ENCODE data around the gene UVSSA. TPM values are rescaled to one million over a fixed set of nuclear protein-coding genes. Genes with fewer than 3 reads are reported as not detected.
A peak's percentile ranks its signal among the peaks of the same experiment; 100 is the strongest.
"Not testable (repeated sequence)": the region's sequence is repeated elsewhere in the genome, so short reads cannot be mapped to it uniquely, and the experiment has no call there.

The UVSSA gene
- total RNA-seq, 1 donor from 2014 or later, result 18.6 TPM

DNA sequence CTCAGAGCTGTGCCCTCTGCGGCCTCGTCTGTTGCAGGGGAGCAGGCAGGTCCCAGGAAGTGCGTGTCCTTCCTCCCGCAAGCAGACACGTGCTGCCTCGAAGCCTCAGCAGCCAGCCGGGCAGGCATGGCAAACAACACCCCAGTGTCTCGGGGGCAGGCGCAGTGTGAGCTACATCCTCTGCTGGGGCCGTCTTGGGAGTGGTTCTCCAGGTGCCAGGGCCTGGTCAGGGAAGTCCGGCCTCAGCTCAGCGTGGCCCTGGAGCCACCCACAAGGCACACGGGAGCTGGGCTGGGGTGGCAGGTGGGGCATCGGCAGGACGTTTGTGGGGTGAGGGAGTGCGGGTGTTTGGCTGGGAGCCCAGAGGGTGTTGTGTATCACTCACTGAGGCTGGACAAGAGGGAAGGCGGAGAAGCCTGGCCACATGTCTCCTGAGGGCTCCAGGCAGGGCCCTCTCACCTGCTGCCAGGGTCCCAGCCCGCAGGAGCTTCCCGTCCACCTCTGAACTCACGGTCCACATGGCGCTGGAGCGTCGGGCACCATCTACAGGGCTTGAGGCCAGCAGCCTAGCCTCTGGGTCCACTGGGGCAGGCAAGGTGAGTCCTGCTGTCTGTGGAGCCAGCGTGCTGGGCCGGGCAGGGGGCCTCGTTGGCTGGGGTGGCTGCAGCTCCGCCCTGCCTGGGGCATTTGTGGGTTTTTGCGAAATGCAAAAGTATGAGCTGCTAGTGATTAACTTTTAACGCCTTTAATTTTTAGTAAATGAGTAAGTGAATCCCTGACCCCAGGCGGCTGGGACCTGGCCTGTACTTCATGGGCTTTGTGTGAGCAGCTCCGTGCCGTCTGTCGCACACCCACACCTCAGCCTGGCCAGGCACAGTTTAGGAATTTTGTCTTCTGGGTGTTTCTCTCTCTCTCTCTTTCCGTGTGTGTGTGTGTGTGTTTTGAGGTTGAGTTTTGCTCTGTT, 17.3 kb upstream of the UVSSA start:
- DNase-seq (ENCODE audit: low spot score), result no peak

DNA sequence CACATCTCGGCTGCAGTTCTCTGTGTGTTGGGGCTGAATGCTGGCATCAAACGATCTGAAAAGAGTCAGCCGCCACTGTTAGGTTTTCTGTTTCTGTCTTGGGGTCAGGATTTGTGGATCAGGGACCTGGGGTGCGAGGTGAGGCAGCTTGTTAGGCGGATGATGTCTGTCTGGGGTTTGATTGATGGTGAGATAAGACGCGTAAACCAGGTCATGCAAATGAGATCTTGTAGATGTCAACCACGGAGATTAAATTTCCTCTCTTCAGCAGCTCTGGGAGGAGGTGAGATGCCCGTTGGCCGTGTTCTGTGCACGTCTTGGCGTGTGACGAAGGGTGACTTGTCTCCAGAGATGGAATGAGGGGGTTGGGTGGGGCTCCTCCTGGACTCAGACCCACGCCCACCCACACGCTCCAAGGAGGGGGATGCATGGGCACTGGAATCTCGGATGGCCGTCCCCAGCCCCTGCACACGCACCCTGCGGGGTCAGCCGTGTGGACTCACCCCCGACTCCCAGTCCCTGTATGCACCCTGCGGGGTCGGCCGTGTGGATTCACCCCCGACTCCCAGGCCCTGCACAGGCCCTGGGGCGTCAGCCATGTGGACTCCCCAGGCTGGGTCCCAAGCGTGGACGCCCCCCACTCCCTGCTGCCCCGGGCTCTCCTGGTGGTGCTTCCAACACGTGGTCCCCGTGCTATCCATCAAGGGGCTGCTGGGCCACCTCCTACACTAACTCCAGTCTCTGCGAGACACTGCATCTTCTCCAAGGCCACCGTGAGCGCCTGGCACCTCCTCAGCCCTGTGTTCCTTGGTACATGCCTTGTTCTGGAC, 16.0 kb upstream of the UVSSA start:
- DNase-seq (ENCODE audit: low spot score) (no peak), ATAC-seq (no peak)

More for the DNA sequence above, 17.3 kb upstream of the UVSSA start:
- no peak for ATAC-seq

DNA sequence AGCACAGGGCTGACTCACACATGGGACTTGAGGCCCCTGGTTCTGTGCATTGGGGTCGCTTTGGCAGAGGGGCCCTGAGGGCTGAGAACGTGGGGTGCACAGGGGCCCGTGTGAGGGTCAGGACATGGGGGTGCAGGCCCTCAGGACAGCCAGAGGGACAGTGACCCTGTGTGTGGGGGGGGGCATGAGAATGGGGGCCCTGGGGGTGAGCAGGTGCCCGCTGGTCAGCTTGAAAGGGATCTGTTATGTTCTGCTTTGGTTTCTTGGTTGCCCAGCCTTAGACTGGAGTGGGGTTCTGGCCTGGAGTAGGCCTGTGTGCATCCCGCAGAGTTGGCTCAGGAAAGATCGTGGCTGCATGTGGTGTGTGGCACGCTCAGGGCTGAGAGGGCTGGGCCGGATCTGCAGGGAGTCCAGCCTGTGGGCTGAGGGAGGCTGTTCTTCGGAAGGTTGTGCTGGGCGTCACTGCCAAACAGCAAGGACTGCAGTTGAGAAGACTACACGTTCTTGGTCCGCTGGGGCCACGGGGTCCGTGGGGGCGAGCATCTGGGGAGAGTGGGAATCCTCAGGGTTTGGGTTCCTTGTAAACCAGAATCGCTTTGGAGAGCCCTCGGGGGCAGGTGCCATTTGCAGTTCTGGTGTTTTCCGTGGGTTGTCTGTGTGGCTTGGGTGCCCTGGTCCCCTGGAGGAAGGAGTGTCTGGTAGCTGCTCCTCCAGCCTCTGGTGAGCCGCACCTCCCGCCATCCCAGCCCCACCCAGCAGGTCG, 15.2 kb upstream of the UVSSA start:
- no peak for ATAC-seq

DNA sequence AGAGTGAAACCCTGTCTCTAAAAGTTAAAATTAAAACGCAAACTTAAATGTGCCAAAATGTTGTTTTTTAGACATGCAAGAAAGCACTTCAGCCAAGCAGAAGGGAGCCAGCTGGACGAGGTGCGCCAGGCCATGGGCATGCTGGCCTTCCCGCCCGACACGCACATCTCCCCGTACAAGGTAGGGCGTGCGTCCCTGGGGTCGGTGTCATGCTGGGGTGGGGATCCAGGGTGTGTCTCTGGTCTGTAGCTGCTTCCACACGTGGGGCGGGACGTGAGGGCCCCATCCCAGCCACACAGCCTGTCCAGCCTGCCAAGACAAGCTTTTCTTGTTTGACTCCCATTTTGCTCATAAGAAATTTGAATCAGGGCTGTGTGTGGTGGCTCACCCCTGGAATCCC, 14.3 kb upstream of the UVSSA start:
- no peak for DNase-seq (ENCODE audit: low spot score)
- ATAC-seq, result no peak

More for the DNA sequence above, 15.2 kb upstream of the UVSSA start:
- no peak for DNase-seq (ENCODE audit: low spot score)

DNA sequence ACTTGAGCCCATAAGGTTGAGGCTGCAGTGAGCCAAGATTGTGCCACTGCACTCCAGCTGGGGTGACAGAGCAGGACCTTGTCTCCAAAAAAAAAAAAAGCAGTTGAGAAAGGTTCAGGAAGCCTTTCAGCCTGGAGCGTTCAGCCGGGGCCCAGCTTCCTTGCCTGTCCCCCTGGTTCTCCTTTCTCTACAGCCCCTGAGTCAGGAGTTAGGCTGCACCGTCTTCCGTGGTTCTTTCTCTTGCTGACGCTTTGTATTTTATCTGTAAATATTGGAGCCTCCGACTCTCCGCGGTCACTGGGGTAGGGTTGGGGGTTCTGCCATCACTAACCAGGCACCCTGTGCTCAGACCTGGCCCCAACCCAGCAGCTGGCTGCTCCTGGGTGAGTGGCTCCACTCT, 13.8 kb upstream of the UVSSA start:
- no peak for DNase-seq (ENCODE audit: low spot score)
- ATAC-seq, result peak; percentile 26

DNA sequence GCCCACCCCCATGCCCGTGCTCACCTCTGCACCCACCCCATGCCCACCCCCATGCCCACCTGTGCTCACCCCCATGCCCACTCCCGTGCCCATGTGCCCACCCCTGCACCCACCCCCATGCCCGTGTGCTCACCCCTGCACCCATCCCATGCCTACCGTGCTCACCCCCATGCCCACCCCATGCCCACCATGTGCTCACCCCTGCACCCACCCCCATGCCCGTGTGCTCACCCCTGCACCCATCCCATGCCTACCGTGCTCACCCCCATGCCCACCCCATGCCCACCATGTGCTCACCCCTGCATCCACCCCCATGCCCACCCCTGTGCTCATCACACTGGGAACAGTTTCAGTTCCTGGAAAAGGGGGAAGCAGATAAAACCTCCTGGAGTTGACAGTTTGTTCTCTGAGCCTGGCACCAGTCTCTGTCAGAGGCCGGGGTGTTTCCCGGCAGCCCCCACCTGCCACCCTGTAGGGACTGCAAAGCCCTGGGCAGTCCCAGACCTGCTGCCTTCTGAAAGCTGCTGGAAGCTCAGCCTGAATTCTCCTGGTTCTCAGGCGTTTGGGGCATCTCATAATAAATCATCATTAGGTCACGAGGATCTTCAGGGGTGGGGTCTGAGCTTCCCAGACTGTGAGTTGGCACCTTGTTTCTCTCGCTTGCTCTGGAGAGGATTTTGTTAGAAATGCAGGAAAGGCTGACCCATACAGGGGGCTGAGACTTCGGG, 13.0 kb upstream of the UVSSA start:
- ATAC-seq; DNase-seq (ENCODE audit: low spot score): not testable (repeated sequence)

DNA sequence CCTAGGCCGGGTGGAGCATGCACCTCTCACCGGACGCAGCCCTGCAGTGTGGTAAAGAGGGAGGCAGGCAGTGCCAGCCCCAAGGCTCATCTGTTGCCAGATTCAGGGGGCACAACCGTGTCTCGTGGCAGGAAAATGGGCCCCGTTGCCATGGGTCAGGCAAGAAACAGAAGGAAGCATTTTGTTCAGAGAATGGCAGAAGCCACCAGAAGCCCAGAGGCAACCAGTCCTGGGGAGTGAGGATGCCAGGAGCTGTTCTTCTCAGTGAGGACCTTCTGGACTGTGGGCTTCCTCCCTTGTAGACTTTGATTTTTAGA, 12.5 kb upstream of the UVSSA start:
- DNase-seq (ENCODE audit: low spot score) (no peak), ATAC-seq (no peak)

DNA sequence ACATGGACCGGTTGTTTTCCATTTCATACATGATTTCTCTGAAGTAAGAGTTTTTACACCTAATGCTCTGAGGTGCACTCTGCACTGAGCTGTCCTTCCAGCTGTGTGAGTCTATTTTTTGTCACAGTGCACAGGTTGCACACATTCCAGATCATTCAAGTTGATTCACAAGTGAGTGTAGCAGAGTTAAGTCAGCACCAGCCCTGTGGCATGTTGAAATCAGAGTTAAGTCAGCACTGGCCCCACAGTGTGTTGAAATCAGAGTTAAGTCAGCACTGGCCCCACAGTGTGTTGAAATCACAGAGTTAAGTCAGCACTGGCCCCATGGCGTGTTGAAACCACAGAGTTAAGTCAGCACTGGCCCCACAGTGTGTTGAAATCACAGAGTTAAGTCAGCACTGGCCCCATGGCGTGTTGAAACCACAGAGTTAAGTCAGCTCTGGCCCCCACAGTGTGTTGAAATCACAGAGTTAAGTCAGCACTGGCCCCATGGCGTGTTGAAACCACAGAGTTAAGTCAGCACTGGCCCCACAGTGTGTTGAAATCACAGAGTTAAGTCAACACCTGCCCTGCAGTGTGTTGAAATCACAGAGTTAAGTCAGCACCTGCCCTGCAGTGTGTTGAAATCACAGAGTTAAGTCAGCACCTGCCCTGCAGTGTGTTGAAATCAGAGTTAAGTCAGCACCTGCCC, 11.7 kb upstream of the UVSSA start:
- DNase-seq (ENCODE audit: low spot score); ATAC-seq: not testable (repeated sequence)

DNA sequence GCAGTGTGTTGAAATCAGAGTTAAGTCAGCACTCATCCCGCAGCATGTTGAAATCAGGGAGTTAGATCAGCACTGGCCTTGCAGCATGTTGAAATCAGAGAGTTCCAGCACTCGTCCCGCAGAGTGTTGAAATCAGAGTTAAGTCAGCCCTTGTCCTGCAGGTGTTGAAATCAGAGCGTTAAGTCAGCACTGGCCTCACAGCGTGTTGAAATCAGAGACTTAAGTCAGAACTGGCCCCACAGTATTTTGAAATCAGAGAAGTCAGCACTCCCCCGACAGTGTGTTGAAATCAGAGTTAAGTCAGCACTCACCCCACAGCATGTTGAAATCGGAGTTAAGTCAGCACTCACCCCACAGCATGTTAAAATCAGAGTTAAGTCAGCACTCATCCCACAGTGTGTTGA, 10.9 kb upstream of the UVSSA start:
- no peak for DNase-seq (ENCODE audit: low spot score)
- no peak for ATAC-seq

DNA sequence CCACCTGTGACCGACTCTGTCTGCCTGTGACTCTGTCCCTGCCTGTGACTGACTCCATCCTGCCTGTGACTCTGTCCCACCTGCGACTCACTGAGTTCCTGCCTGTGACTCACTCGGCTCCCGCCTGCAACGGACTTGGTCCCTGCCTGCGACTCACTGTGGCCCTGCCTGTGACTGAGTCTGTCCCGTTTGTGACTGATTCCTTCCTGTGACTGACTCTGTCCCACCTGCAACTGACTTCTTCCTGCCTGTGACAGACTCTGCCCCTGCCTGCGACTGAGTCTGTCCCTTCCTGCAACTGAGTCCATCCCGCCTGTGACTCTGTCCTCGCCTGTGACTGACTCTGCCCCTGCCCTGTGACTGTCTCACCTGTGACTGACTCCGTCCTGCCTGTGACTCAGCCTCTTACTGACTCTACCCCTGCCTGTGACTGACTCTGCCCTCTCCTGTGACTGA, 9.6 kb upstream of the UVSSA start:
- DNase-seq (ENCODE audit: low spot score) (no peak), ATAC-seq (no peak)

DNA sequence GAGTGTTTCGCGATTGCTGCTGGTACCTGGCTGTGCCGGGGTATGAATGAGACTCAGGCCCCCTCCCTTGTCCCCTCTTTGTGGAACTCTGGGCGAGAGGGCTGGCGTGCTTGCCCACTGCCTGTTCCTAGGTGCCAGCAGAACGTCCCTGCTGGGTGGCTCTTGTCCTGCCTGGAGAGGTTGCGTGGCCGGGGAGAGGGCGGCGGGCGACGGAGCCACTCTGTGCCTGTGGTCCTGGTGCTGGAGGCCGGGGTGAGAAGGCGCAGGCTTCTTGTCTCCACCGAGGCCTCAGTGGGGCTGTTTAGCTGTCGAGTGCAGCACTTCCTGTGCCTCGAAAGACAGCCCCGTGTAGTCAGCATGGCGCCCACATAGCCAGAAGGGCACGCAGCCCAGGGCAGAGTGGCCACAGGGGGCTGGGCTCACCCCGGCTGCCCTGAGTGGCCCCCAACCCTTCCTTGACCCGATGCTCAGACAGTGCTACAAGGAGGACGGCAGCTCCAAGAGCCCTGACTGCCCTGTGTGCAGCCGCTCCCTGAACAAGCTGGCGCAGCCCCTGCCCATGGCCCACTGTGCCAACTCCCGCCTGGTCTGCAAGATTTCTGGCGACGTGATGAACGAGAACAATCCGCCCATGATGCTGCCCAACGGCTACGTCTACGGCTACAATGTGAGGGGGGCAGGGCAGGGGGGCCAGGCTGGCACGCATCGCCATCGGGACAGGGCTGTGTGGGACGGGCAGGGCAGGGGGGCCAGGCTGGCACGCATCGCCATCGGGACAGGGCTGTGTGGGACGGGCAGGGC, 8.9 kb upstream of the UVSSA start:
- DNase-seq (ENCODE audit: low spot score), result no peak
- no peak for ATAC-seq

DNA sequence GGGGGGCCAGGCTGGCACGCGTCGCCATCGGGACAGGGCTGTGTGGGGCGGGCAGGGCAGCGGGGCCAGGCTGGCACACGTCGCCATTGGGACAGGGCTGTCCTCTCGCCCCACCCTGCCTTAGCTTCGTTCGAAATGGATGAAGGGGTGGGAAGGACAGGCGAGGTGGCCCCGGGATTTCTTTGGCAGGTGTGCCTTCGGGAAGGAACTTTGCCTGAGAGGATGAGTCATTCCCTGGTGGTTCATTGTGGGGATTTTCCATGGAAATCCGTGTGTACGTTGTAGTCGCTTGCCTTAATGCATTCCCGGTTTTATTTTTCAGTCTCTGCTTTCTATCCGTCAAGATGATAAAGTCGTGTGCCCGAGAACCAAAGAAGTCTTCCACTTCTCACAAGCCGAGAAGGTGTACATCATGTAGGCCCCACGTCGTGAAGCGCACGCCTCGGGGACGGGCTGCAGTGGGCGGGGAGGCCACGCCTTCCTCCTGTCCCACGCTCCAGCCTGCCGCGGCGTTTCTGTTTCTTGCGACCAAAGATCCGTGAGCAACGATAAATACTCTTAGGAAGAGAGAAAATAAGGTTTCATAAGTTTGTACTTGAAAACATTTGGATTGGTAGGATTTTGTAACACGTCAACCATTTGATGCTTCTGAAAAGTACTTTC, 8.1 kb upstream of the UVSSA start:
- DNase-seq (ENCODE audit: low spot score), result no peak
- ATAC-seq, result no peak

DNA sequence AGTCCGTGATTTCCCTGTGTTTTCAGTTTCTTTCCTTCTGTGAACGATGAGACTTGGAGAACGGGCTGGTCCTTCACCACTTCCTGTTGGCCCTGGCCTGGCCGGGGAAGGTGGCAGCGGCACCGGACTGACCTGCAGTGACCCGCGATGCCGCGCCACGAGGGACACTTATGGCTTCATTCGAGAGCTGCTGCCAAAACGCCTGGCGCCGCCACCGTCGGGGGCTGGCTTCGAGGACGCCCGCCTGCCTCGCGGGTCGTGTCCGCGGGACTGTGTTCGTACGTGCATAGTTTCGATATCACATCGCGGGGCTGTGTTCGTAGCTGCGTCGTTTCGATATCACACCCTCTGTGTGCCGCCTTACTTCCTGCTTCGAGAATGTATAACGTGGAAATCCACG, 7.5 kb upstream of the UVSSA start:
- DNase-seq (ENCODE audit: low spot score), result no peak
- ATAC-seq, result no peak

DNA sequence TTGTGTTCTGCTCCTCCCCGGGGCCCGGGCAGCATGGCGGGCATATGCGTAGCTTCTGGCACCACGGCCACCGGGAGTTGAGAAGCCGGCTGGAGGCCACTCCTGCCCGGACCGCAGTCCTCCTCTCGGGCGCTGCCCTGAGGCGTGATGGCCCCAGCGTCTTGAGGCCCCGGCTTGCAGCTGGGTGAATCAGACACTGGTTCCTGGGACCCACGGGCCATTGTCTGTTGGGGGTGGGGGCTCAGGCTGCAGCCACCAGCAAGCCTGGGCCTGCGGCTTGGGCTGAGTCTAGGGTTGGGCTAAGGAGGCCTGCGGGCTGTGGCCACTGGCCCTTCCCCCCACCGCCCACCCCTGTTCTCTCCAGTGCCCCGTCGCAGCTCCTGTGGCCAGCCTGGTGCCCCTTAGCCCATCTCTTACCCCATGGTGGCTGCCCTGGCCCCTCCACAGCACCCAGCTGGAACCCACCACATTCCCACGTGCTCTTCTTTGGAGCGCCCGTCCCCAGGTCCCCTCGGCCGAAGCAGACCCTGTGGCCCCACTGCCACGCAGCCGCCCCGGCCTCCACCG, 6.7 kb upstream of the UVSSA start:
- no peak for ATAC-seq
- DNase-seq (ENCODE audit: low spot score), result no peak

DNA sequence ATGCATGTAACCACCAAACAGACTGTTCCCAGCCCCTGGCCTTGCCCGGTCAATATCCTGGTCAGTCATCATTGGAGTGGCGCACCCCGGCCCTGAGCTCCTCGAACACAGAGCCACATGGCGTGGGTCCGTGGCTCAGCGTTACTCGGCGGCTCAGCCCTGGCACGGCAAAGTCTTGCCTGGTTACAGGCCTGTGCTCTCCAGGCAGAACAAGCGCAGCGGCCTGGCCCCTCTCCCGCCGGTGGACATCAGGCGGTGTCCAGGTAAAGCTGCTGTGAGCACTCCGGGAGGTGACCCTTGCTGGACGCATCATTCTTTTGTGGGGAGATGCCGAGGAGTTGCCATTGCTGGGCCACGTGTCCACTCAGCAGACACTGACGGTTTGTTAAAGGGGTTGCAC, 6.1 kb upstream of the UVSSA start:
- DNase-seq (ENCODE audit: low spot score) (no peak), ATAC-seq (no peak)

DNA sequence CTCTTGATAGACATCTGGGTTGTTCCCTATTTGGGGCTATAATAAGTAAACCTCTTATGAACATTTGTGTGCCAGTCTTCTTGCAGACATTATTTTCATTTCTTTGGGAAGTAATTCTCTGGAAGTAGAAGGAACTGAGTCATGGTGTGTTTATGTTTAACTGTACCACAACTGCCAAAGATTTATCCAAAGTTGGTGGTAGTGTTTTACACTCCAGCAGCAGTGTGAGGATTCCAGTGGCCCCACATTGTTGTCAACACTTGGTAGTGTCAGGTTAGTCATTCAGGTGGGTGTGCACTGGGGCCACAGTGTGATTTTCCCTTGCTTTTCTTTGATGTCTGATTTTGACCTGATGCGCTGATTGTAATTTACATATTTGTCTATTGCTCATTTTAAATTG, 5.0 kb upstream of the UVSSA start:
- no peak for ATAC-seq

DNA sequence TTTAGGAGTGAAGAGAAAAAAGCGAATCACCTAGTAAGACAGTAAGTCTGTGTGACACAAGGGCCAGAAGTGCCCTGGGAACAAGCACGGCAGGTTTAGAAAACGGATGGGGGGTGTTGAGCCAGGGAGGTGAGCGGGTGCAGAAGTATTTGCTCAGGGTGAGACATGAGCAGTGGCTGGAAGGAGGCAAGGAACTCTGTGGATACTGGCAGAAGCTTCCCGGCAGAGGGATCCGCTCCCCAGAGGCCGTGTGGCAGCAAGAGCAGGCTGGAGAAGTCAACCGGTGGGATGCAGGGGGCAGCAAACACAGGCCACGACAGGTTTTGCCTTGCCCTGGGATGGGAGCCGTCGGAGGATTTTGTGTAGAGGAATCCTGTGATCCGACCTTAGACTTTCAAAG, 2.3 kb upstream of the UVSSA start:
- no peak for ATAC-seq

More for the DNA sequence above, 5.0 kb upstream of the UVSSA start:
- DNase-seq (ENCODE audit: low spot score), result no peak

More for the DNA sequence above, 2.3 kb upstream of the UVSSA start:
- DNase-seq (ENCODE audit: low spot score), result no peak

Data from left lobe of liver (tissue), 2 donors.